CD4-positive, alpha-beta memory T cell (primary cell): ENCODE measurements around the gene BLNK. TPM values are rescaled to one million over a fixed set of nuclear protein-coding genes. Genes with fewer than 3 reads are reported as not detected.

Experiments
- CTCF ChIA-PET: fragments of 350-600 bp; sonication (Branson Sonifier 250); formaldehyde crosslinking; loops from one replicate; lab custom pipeline; 2021; ENCODE audit warnings: inconsistent platforms; ENCODE audit not compliant: partially characterized antibody; lab: Charles Lee
- POLR2A ChIA-PET: fragments of 350-600 bp; sonication (Branson Sonifier 250); formaldehyde crosslinking; loops from one replicate; lab custom pipeline; 2021; ENCODE audit not compliant: partially characterized antibody; lab: Charles Lee
- DNase-seq, 5 donors: peaks; one replicate each; pipeline versions ENCODE4 v3.0.0 to v3.0.0-alpha.2; 2020 to 2022; ENCODE audit warnings: mixed read lengths in 1 of 5
- H3K27ac ChIP-seq: one replicate; pipeline ENCODE4 v1.7.0; 2013; ENCODE audit warnings: low read depth, low read length
- H3K27me3 ChIP-seq: 2 replicates; pipeline ENCODE4 v1.7.0; 2013; ENCODE audit warnings: mild to moderate bottlenecking, low read length, moderate library complexity; ENCODE audit not compliant: insufficient read depth
- H3K36me3 ChIP-seq: 2 replicates; pipeline ENCODE4 v1.7.0; 2013; ENCODE audit warnings: mild to moderate bottlenecking, low read length, moderate library complexity; ENCODE audit not compliant: insufficient read depth
- H3K4me1 ChIP-seq: 2 replicates; pipeline ENCODE4 v1.7.0; 2013; ENCODE audit warnings: mild to moderate bottlenecking, low read length, moderate library complexity; ENCODE audit not compliant: insufficient read depth
- H3K4me3 ChIP-seq, 2 donors: one replicate each; pipeline ENCODE4 v1.7.0; 2013; ENCODE audit warnings: low read length in 2 of 2, mild to moderate bottlenecking in 1 of 2
- H3K9me3 ChIP-seq, 2 donors: one replicate each; pipeline ENCODE4 v1.7.0; 2013; ENCODE audit warnings: low read length in 2 of 2, control low read depth in 1 of 2; ENCODE audit not compliant: control insufficient read depth in 1 of 2
- H3K27ac Mint-ChIP-seq, 7 donors: one replicate each; pipeline ENCODE4 v1.8.0; 2020 to 2021; ENCODE audit warnings: mixed read lengths in 7 of 7, mild to moderate bottlenecking in 6 of 7, inconsistent platforms in 3 of 7, moderate library complexity in 3 of 7
- H3K27me3 Mint-ChIP-seq, 2 donors: one replicate each; pipeline ENCODE4 v1.8.0; 2020 to 2021; ENCODE audit warnings: mixed read lengths in 2 of 2
- H3K36me3 Mint-ChIP-seq, 2 donors: one replicate each; pipeline ENCODE4 v1.8.0; 2020 to 2021; ENCODE audit warnings: mixed read lengths in 2 of 2, inconsistent platforms in 1 of 2, mild to moderate bottlenecking in 1 of 2
- H3K4me1 Mint-ChIP-seq, 4 donors: one replicate each; pipeline ENCODE4 v1.8.0; 2020 to 2021; ENCODE audit warnings: mixed read lengths in 4 of 4, mild to moderate bottlenecking in 1 of 4
- H3K4me3 Mint-ChIP-seq, 8 donors: one replicate each; pipeline ENCODE4 v1.8.0; 2020 to 2021; ENCODE audit warnings: mixed read lengths in 8 of 8, mild to moderate bottlenecking in 7 of 8, moderate library complexity in 6 of 8, inconsistent platforms in 3 of 8
- H3K9me3 Mint-ChIP-seq, 8 donors: one replicate each; pipeline ENCODE4 v1.8.0; 2020 to 2021; ENCODE audit warnings: mixed read lengths in 8 of 8, mild to moderate bottlenecking in 5 of 8, inconsistent platforms in 3 of 8, moderate library complexity in 1 of 8
- intact Hi-C: fragments of 100-400 bp; cut with micrococcal nuclease; formaldehyde crosslinking; loops from one replicate; pipeline ENCODE4 v1.15.1; 2023
- polyA plus RNA-seq, 2 donors: library from polyadenylated mRNA; unstranded; fragments of 300-500 nt; fragmentation: Illumina TruSeq; gene quantifications; one replicate each; pipeline ENCODE4 v1.2.3, GENCODE V29; 2021
- total RNA-seq, 2 experiments: library from RNA; stranded (reverse); gene quantifications; one replicate each; pipeline ENCODE4 v1.2.3, GENCODE V29; 2021

Gene BLNK
- total and polyA plus RNA-seq, 4 experiments from 2014 or later, result 0.19 to 1.0 TPM; not detected in 2

DNA sequence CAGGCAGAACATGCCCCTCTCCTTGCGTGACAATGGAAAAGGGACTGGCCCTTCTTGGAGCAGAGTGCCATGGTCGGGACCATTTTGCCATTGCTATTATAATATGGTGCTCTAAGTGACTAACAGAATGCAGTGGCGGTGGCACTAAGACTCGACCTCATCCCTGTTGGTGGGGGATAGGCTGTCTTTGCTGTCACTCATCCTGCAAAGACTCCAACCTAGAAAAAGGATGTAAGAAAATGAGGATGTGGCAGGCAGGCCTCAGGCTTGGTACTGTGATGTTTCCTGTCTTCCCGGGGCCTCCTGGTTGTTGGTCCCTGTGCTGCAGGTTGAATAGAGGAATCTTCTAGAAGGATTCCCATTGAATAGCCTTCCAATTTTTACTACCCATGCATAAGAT lies 18.6 kb downstream of the BLNK start:
- no peaks in the 10 kb centered on the region for H3K27me3 ChIP-seq
- no peaks in the 10 kb centered on the region for H3K36me3 Mint-ChIP-seq
- no peaks in the 10 kb centered on the region for H3K36me3 ChIP-seq
- CTCF ChIA-PET, result no interaction called here
- DNase-seq, result no peak
- no peak overlapping the region for H3K4me3 Mint-ChIP-seq
- H3K9me3 Mint-ChIP-seq, result no peaks in the 10 kb centered on the region
- H3K27ac Mint-ChIP-seq, result no peak overlapping the region
- intact Hi-C loops, result no loop called here
- peaks cover 3 to 8% of the 10 kb centered on the region in 2 donors for H3K27me3 Mint-ChIP-seq
- peaks cover 0 to 1% (median 0%) of the 10 kb centered on the region in 4 donors for H3K4me1 Mint-ChIP-seq
- H3K9me3 ChIP-seq, result no peaks in the 10 kb centered on the region
- no peaks in the 10 kb centered on the region for H3K4me1 ChIP-seq
- no peak overlapping the region for H3K4me3 ChIP-seq
- no peak overlapping the region for H3K27ac ChIP-seq
- POLR2A ChIA-PET, result no interaction called here

DNA sequence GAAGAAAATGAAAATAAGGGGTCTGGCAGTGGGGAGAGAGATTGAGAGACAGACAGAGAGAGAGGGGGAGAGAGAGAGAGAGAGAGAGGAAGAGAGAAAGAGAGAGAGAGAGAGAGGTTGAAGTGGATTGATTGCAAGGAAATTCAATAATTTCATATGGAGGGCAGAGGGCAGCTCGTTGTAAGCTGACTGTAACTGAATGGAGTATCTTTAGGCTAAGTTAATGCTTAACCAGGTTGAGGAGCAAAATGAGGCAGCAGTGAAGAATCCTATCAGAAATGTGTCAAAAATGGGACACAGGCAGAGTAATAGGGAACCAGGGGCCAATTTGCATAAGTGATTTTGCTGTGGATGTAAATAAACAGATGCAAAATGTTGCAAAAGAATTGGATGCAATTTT lies 21.0 kb downstream of the BLNK start:
- no peaks in the 10 kb centered on the region for H3K9me3 ChIP-seq
- no peak overlapping the region for H3K27ac Mint-ChIP-seq
- no peak overlapping the region for H3K27ac ChIP-seq
- intact Hi-C loops, result no loop called here
- H3K36me3 ChIP-seq, result no peaks in the 10 kb centered on the region
- peaks cover 0 to 1% (median 0%) of the 10 kb centered on the region in 4 donors for H3K4me1 Mint-ChIP-seq
- H3K4me1 ChIP-seq, result no peaks in the 10 kb centered on the region
- no peaks in the 10 kb centered on the region for H3K27me3 ChIP-seq
- ChIA-PET CTCF (interaction anchor here (1.8 kb wide), 1 partner anchor 21 kb away, joined by 6 read pairs; no protein-coding TSS in a partner anchor), POLR2A (no interaction called here)
- no peaks in the 10 kb centered on the region for H3K36me3 Mint-ChIP-seq
- no peaks in the 10 kb centered on the region for H3K9me3 Mint-ChIP-seq
- no peak overlapping the region for H3K4me3 Mint-ChIP-seq
- H3K4me3 ChIP-seq, result no peak overlapping the region
- peaks cover 3 to 4% of the 10 kb centered on the region in 2 donors for H3K27me3 Mint-ChIP-seq
- no peak for DNase-seq

DNA sequence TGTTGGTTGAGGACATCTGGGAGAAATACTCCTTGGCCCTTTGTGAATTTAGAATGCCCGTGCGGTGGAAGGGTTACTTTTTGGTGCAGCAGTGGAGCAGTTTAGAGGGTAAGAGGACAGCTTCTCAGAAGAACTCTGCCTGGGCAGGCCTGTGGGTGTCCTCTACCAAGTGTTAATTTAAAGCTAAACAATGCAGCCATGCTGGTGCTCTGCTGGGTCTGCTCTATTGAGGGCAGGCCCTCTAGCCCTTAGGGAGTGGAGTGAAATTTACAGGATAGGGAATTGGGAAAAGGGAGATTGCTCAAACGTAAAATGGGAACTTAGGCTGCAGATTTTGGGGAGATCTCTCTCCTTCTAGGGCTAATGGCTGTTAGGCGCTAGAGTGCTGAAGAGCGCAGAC lies 22.1 kb downstream of the BLNK start:
- ChIA-PET POLR2A (no interaction called here), CTCF (no interaction called here)
- H3K4me1 ChIP-seq, result no peaks in the 10 kb centered on the region
- Mint-ChIP-seq H3K9me3 (no peaks in the 10 kb centered on the region), H3K27ac (no peak overlapping the region), H3K36me3 (no peaks in the 10 kb centered on the region), H3K27me3 (peaks cover 3 to 4% of the 10 kb centered on the region in 2 donors), H3K4me3 (no peak overlapping the region), H3K4me1 (no peaks in the 10 kb centered on the region)
- no peak overlapping the region for H3K4me3 ChIP-seq
- H3K27ac ChIP-seq, result no peak overlapping the region
- no peaks in the 10 kb centered on the region for H3K36me3 ChIP-seq
- intact Hi-C loops, result no loop called here
- no peaks in the 10 kb centered on the region for H3K9me3 ChIP-seq
- DNase-seq, result no peak
- H3K27me3 ChIP-seq, result no peaks in the 10 kb centered on the region

DNA sequence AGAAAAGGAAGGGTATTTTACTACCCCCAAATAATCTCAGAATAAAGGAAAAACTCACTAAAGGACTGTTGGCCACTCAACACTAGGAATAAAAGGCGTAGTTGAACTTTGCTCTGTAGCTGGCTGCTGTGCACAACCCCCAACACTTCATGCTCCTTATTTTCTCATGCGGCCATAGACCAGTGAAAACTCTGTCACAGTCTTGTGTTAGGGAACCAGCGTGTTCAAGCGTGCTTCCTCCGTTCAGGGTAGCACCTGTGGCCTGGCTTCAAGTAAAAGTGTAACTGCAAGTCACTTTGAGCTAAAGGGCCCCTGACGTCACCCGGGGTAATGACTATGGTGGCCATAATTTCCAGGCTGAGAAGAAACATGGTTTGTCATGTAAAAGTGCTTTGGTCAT lies 27.0 kb downstream of the BLNK start:
- no peaks in the 10 kb centered on the region for H3K27me3 ChIP-seq
- no peaks in the 10 kb centered on the region for H3K4me1 ChIP-seq
- no peaks in the 10 kb centered on the region for H3K9me3 ChIP-seq
- DNase-seq, result no peak
- no peak overlapping the region for H3K27ac ChIP-seq
- H3K36me3 ChIP-seq, result no peaks in the 10 kb centered on the region
- Mint-ChIP-seq H3K9me3 (no peaks in the 10 kb centered on the region), H3K4me1 (peaks cover 0 to 2% (median 0%) of the 10 kb centered on the region in 4 donors), H3K27ac (no peak overlapping the region), H3K27me3 (peaks cover 8 to 11% of the 10 kb centered on the region in 2 donors), H3K4me3 (no peak overlapping the region), H3K36me3 (no peaks in the 10 kb centered on the region)
- no peak overlapping the region for H3K4me3 ChIP-seq
- ChIA-PET CTCF (no interaction called here), POLR2A (no interaction called here)
- intact Hi-C loops, result no loop called here

DNA sequence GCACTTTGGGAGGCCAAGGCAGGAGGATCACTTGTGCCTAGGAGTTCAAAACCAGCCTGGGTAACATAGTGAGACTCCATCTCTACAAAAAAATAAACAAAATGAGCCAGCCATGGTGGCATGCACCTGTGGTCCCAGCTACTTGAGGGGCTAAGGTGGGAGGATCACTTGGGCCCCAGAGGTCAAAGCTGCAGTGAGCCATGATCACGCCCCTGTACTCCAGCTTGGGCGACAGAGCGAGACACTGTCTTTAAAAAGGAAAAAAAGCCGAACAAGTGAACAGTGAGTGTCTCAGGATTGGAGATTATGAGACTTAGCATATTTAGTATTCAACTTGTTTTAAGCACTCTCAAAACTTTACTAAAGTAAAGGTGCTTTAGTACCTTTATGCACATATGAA lies 28.1 kb downstream of the BLNK start:
- ChIA-PET CTCF (no interaction called here), POLR2A (no interaction called here)
- Histone ChIP-seq H3K27ac (no peak overlapping the region), H3K9me3 (no peaks in the 10 kb centered on the region), H3K4me3 (no peak overlapping the region), H3K4me1 (no peaks in the 10 kb centered on the region), H3K27me3 (no peaks in the 10 kb centered on the region), H3K36me3 (no peaks in the 10 kb centered on the region)
- peaks cover 0 to 2% (median 0%) of the 10 kb centered on the region in 4 donors for H3K4me1 Mint-ChIP-seq
- no peak overlapping the region for H3K4me3 Mint-ChIP-seq
- H3K27ac Mint-ChIP-seq, result no peak overlapping the region
- H3K9me3 Mint-ChIP-seq, result no peaks in the 10 kb centered on the region
- intact Hi-C loops, result no loop called here
- peaks cover 8 to 9% of the 10 kb centered on the region in 2 donors for H3K27me3 Mint-ChIP-seq
- DNase-seq, result no peak
- H3K36me3 Mint-ChIP-seq, result no peaks in the 10 kb centered on the region

DNA sequence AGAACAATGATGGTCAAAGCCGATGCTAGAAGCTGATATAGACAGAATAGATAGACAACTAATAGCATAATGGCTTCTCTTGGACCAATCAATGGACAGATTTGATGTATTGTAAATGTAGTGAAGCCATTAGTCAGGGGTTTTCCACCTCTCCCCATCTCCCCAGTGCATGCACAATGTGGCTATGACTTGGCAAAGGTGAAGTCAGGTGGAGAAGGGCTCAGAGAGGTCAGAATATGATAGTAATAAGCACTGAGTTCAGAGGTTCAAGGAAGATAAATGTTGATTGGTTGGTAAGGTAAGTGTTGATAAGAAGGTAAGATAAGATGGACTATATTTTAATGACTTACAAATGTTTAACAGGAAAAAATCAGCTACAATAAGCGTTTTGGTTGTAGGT lies 28.5 kb downstream of the BLNK start:
- Histone ChIP-seq H3K9me3 (no peaks in the 10 kb centered on the region), H3K27me3 (no peaks in the 10 kb centered on the region), H3K4me3 (no peak overlapping the region), H3K36me3 (no peaks in the 10 kb centered on the region), H3K4me1 (no peaks in the 10 kb centered on the region), H3K27ac (no peak overlapping the region)
- Mint-ChIP-seq H3K27me3 (peaks cover 8 to 9% of the 10 kb centered on the region in 2 donors), H3K4me1 (peaks cover 0 to 2% (median 0%) of the 10 kb centered on the region in 4 donors), H3K4me3 (no peak overlapping the region), H3K9me3 (no peaks in the 10 kb centered on the region), H3K36me3 (no peaks in the 10 kb centered on the region), H3K27ac (no peak overlapping the region)
- POLR2A ChIA-PET, result no interaction called here
- DNase-seq, result no peak
- intact Hi-C loops, result no loop called here
- CTCF ChIA-PET, result no interaction called here

DNA sequence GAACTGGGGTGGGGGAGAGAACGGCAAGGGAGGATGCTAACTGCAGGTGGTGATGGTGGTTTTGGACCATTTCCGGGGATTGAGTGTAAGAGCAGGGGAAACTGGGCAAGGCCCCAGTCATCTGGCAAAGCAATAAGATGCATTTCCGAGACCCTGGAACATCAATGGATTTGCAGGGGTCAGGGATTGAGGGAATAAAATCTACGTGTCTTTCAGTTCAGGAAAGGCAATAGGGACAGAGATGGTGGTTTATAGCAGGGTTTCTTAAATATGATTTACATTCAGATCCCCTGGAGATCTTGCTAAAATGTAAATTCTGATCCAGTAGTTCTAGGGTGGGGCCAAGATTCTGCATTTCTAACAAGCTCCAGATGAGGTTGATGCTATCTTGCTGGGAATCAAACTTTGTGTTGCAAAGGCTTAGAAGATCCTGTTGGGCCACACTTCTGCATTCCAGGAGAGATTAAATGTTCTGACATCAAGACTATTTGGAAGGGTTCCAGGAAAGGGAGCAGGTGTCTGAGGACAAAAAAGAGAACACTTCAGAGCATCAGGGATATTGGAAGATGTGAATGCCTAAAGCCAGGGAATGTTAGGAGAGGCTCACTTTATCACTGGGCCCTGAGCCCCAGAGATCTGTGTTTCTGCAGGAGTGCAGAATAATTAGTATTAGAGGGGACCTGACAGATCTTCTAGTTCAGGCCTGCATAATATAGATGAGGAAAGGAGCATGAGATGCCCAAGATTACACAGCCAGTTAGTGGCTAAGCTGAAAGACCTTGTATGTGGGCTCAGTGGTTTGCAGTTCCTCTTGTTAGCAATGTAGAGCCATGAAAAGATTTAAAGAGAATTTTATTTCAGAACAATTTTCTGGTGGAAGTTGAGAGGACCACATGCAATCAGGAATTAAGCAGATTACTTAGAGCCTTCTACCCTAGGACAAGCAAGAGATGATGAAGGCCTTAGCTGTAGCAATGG lies 32.4 kb downstream of the BLNK start:
- Mint-ChIP-seq H3K27ac (no peak overlapping the region), H3K4me3 (no peak overlapping the region), H3K36me3 (no peaks in the 10 kb centered on the region), H3K27me3 (peaks cover 11 to 20% of the 10 kb centered on the region in 2 donors), H3K4me1 (peaks cover 0 to 2% (median 0%) of the 10 kb centered on the region in 4 donors), H3K9me3 (no peaks in the 10 kb centered on the region)
- Histone ChIP-seq H3K4me3 (no peak overlapping the region), H3K4me1 (no peaks in the 10 kb centered on the region), H3K36me3 (no peaks in the 10 kb centered on the region), H3K27me3 (no peaks in the 10 kb centered on the region), H3K9me3 (no peaks in the 10 kb centered on the region), H3K27ac (no peak overlapping the region)
- ChIA-PET CTCF (interaction anchor here (3.8 kb wide), 1 partner anchor 9 kb away, joined by 22 read pairs; no protein-coding TSS in a partner anchor), POLR2A (no interaction called here)
- intact Hi-C loops, result no loop called here
- DNase-seq, result no peak
